ENCODE measurements around the gene RALGPS1. TPM values are rescaled to one million over a fixed set of nuclear protein-coding genes. Genes with fewer than 3 reads are reported as not detected.

The RALGPS1 gene
- total RNA-seq, 2 donors from 2014 or later = 7.6 to 18.5 TPM

- H3K27ac ChIP-seq = no peak overlapping the region
- peaks cover 2 to 24% of the 10 kb centered on the region in 2 donors for H3K4me1 ChIP-seq (ENCODE audit: control insufficient read depth in 1 of 2, low read depth in 2 of 2)
- DNase-seq (ENCODE audit: low spot score) (no peak), ATAC-seq (ENCODE audit: insufficient number of reproducible peaks, low FRiP score, low read depth) (no peak)
- H3K36me3 ChIP-seq = no peaks in the 10 kb centered on the region
- H3K4me3 ChIP-seq = no peak overlapping the region
- no peak for TF ChIP-seq CTCF (IDR thresholded peaks at IDR 0.05)
- H3K9me3 ChIP-seq = no peaks in the 10 kb centered on the region
- H3K27me3 ChIP-seq (replicated peaks; ENCODE audit: insufficient read depth) = no peaks in the 10 kb centered on the region
These were observed 278.2 kb downstream of the RALGPS1 start for GRCh38 chr9:127192744-127193143.

- Histone ChIP-seq H3K36me3 (no peaks in the 10 kb centered on the region), H3K9me3 (no peaks in the 10 kb centered on the region), H3K4me3 (no peak overlapping the region), H3K27me3 (replicated peaks; ENCODE audit: insufficient read depth) (no peaks in the 10 kb centered on the region), H3K27ac (no peak overlapping the region), H3K4me1 (ENCODE audit: control insufficient read depth in 1 of 2, low read depth in 2 of 2) (peaks cover 2 to 24% of the 10 kb centered on the region in 2 donors)
- ATAC-seq (ENCODE audit: insufficient number of reproducible peaks, low FRiP score, low read depth) = no peak
- TF ChIP-seq CTCF (IDR thresholded peaks at IDR 0.05) = no peak
- no peak for DNase-seq (ENCODE audit: low spot score)
These were observed 278.9 kb downstream of the RALGPS1 start for GRCh38 chr9:127193483-127193882.

GRCh38 chr9:127194881-127195713 lies 280.5 kb downstream of the RALGPS1 start:
- no peaks in the 10 kb centered on the region for H3K9me3 ChIP-seq
- H3K4me3 ChIP-seq = no peak overlapping the region
- no peak for DNase-seq (ENCODE audit: low spot score)
- no peaks in the 10 kb centered on the region for H3K27me3 ChIP-seq (replicated peaks; ENCODE audit: insufficient read depth)
- H3K4me1 ChIP-seq (ENCODE audit: control insufficient read depth in 1 of 2, low read depth in 2 of 2) = peaks cover 2 to 29% of the 10 kb centered on the region in 2 donors
- TF ChIP-seq CTCF (IDR thresholded peaks at IDR 0.05) = no peak
- ATAC-seq (ENCODE audit: insufficient number of reproducible peaks, low FRiP score, low read depth) = no peak
- H3K36me3 ChIP-seq = no peaks in the 10 kb centered on the region
- no peak overlapping the region for H3K27ac ChIP-seq

- no peak for TF ChIP-seq CTCF (IDR thresholded peaks at IDR 0.05)
- no peaks in the 10 kb centered on the region for H3K9me3 ChIP-seq
- no peaks in the 10 kb centered on the region for H3K36me3 ChIP-seq
- ATAC-seq (ENCODE audit: insufficient number of reproducible peaks, low FRiP score, low read depth) = no peak
- H3K4me3 ChIP-seq = no peak overlapping the region
- no peaks in the 10 kb centered on the region for H3K27me3 ChIP-seq (replicated peaks; ENCODE audit: insufficient read depth)
- H3K4me1 ChIP-seq (ENCODE audit: control insufficient read depth in 1 of 2, low read depth in 2 of 2) = peaks cover 2 to 29% of the 10 kb centered on the region in 2 donors
- H3K27ac ChIP-seq = no peak overlapping the region
- no peak for DNase-seq (ENCODE audit: low spot score)
These were observed 281.6 kb downstream of the RALGPS1 start for GRCh38 chr9:127195976-127196825.

GRCh38 chr9:127196826-127197145 lies 282.2 kb downstream of the RALGPS1 start:
- ATAC-seq (ENCODE audit: insufficient number of reproducible peaks, low FRiP score, low read depth) (no peak), DNase-seq (ENCODE audit: low spot score) (no peak)
- no peak for TF ChIP-seq CTCF (IDR thresholded peaks at IDR 0.05)

More at GRCh38 chr9:127196826-127197145, 282.2 kb downstream of the RALGPS1 start:
- Histone ChIP-seq H3K27me3 (replicated peaks; ENCODE audit: insufficient read depth) (no peaks in the 10 kb centered on the region), H3K4me3 (no peak overlapping the region), H3K9me3 (no peaks in the 10 kb centered on the region), H3K27ac (no peak overlapping the region), H3K4me1 (ENCODE audit: control insufficient read depth in 1 of 2, low read depth in 2 of 2) (peaks cover 2 to 29% of the 10 kb centered on the region in 2 donors), H3K36me3 (no peaks in the 10 kb centered on the region)
